ENCODE data around the gene PNP. TPM values are rescaled to one million over a fixed set of nuclear protein-coding genes. Genes with fewer than 3 reads are reported as not detected.
"Not testable (repeated sequence)": the region's sequence is repeated elsewhere in the genome, so short reads cannot be mapped to it uniquely, and the experiment has no call there.

The PNP gene
- total RNA-seq, 1 donor from 2014 or later, result 149 TPM

DNA sequence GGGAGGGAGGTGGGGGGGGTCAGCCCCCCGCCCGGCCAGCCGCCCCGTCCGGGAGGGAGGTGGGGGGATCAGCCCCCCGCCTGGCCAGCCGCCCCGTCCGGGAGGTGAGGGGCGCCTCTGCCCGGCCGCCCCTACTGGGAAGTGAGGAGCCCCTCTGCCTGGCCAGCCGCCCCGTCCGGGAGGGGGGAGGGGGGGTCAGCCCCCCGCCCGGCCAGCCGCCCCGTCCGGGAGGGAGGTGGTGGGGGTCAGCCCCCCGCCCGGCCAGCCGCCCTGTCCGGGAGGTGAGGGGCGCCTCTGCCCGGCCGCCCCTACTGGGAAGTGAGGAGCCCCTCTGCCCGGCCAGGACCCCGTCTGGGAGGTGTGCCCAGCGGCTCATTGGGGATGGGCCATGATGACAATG, 37.5 kb downstream of the PNP start:
- intact Hi-C loops (cut with micrococcal nuclease); H3K27me3 Mint-ChIP-seq (ENCODE audit: insufficient read depth); H3K4me3 Mint-ChIP-seq; H3K4me1 Mint-ChIP-seq (ENCODE audit: low read depth); DNase-seq (ENCODE audit: low spot score); H3K9me3 Mint-ChIP-seq; H3K36me3 Mint-ChIP-seq (ENCODE audit: low read depth); H3K27ac Mint-ChIP-seq: not testable (repeated sequence)

DNA sequence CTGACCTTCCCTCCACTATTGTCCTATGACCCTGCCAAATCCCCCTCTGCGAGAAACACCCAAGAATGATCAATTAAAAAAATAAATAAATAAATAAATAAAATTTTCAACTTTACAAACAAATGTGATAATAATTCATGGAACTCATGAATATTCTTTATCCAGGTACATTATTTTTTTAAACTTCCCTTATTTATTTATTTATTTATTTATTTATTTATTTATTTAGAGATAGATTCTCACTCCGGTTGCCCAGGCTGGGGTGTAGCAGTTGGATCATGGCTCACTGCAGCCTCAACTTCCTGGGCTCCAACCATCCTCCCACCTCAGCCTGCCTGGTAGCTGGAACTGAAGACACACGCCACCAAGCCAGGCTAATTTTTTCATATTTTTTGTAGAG, 38.3 kb downstream of the PNP start:
- DNase-seq (ENCODE audit: low spot score); H3K27ac Mint-ChIP-seq; H3K4me1 Mint-ChIP-seq (ENCODE audit: low read depth); H3K27me3 Mint-ChIP-seq (ENCODE audit: insufficient read depth); H3K4me3 Mint-ChIP-seq; H3K9me3 Mint-ChIP-seq; intact Hi-C loops (cut with micrococcal nuclease); H3K36me3 Mint-ChIP-seq (ENCODE audit: low read depth): not testable (repeated sequence)

DNA sequence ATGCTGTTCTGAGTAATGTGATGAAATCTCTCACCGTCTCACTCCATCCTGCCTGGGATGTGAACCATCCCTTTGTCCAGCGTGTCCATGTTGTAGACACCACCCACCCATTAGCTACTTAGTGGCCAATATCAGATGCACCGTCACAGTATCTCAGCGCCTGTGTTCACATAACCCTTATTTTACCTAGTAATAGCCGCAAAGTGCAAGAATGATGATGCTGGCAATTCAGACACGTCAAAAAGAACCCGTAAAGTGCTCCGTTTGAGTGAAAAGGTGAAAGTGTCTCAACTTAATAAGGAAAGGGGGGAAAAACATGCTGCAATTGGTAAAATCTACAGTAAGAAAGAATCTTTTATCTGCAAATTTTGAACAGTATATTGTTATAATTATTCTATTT, 39.2 kb downstream of the PNP start:
- no peak for DNase-seq (ENCODE audit: low spot score)
- intact Hi-C loops (cut with micrococcal nuclease), result no loop called here
- no peaks in the 10 kb centered on the region for H3K36me3 Mint-ChIP-seq (ENCODE audit: low read depth)
- peaks cover 11% of the 10 kb centered on the region for H3K27me3 Mint-ChIP-seq (ENCODE audit: insufficient read depth)
- no peak overlapping the region for H3K4me3 Mint-ChIP-seq
- no peak overlapping the region for H3K27ac Mint-ChIP-seq
- H3K9me3 Mint-ChIP-seq, result no peaks in the 10 kb centered on the region
- H3K4me1 Mint-ChIP-seq (ENCODE audit: low read depth), result no peaks in the 10 kb centered on the region

DNA sequence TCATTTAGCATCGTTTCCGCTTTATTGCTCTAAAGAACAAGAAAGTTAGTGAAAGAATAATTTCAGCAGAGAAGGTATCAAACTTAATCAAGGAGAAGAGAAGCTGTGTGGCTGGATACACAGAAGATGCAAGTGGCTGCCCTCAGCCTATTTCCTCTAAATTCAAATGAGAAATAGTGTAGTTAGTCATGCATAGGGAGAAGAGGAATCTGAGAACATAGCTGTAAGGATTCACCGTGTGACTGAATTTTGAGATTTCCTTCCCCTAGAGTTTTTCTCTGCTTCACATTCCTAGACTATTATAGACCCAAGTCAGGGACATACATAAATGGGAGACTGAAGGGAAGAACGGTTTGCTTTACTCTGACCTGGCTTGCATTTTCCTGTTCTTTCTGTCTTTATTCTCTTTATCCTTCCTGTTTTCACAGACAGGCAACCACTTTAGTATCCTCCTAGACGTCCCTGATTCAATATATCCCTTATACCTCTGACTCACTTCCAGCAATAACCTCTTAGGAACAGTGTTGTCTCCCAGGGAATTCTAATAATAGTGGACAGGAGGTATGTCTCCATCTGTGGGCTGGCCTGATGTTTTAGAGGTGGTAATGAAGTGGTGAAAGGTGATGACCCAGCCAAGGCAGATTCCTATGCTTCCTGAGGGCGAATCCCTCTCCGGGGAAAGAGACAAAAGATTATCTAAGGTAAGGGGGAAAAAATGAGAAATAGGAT, 43.1 kb downstream of the PNP start:
- Mint-ChIP-seq H3K9me3 (no peaks in the 10 kb centered on the region), H3K27ac (no peak overlapping the region), H3K4me3 (no peak overlapping the region), H3K36me3 (ENCODE audit: low read depth) (no peaks in the 10 kb centered on the region), H3K27me3 (ENCODE audit: insufficient read depth) (peaks cover 8% of the 10 kb centered on the region), H3K4me1 (ENCODE audit: low read depth) (no peaks in the 10 kb centered on the region)
- DNase-seq (ENCODE audit: low spot score), result no peak
- intact Hi-C loops (cut with micrococcal nuclease), result no loop called here

DNA sequence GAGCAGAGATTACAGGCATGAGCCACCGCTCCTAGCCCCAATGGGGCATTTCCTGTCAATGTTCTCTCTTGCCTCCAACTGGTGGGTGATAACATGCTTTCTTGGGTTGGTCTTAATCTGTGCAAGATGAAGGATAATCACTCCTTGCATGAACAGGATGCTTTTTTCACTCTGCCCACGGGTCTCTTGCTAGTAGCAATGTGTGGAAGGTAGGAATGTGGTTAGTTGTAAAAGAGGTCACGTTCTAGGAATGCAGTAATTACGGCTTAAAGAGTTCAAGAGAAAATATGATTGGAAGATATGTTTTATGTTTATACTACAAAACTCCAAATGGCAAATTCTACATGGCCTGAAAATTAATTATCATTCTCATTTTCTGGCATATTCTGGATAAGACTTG, 46.6 kb downstream of the PNP start:
- Mint-ChIP-seq H3K27me3 (ENCODE audit: insufficient read depth) (peaks cover 8% of the 10 kb centered on the region), H3K36me3 (ENCODE audit: low read depth) (no peaks in the 10 kb centered on the region), H3K27ac (no peak overlapping the region), H3K4me3 (no peak overlapping the region), H3K4me1 (ENCODE audit: low read depth) (no peaks in the 10 kb centered on the region), H3K9me3 (peaks cover 10% of the 10 kb centered on the region)
- no peak for DNase-seq (ENCODE audit: low spot score)
- intact Hi-C loops (cut with micrococcal nuclease), result no loop called here

DNA sequence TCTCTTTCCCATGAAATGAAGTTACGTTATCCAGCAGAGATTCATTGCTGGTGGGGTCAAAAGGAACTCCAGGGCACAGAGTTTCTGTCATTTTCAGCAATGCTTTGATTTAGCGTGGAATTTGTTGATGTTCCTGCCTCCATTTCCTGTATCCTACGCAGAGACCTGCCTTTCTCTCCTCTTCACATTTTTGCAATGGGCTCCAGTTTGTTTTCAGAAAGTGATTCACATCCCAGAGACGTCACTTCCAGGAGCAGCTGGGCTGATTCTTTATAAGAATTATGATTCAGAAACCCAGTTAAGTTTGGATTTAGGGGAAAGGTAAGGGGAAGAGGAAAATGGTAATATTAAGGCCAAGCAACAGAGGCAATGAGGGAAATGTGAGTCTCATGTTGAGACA, 47.7 kb downstream of the PNP start:
- Mint-ChIP-seq H3K36me3 (ENCODE audit: low read depth) (no peaks in the 10 kb centered on the region), H3K4me1 (ENCODE audit: low read depth) (no peaks in the 10 kb centered on the region), H3K27ac (no peak overlapping the region), H3K4me3 (no peak overlapping the region), H3K9me3 (peaks cover 10% of the 10 kb centered on the region), H3K27me3 (ENCODE audit: insufficient read depth) (peaks cover 7% of the 10 kb centered on the region)
- DNase-seq (ENCODE audit: low spot score), result no peak
- intact Hi-C loops (cut with micrococcal nuclease), result no loop called here

DNA sequence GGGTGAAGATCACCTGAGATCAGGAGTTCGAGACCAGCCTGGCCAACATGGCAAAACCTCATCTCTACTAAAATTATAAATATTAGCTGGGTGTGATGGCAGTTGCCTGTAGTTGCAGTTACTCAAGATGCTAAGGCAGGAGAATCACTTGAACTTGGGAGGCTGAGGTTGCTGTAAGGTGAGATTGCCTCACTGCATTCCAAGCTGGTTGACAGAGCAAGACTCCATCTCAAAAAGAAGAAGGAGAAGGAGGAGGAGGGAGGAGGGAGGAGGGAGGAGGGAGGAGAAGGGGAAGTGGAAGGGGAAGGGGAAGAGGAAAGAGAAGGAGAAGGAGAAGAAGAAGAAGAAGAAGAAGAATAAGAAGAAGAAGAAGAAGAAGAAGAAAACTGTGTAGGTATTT, 53.1 kb downstream of the PNP start:
- Mint-ChIP-seq H3K27ac (no peak overlapping the region), H3K9me3 (peaks cover 10% of the 10 kb centered on the region), H3K27me3 (ENCODE audit: insufficient read depth) (peaks cover 19% of the 10 kb centered on the region), H3K36me3 (ENCODE audit: low read depth) (no peaks in the 10 kb centered on the region), H3K4me1 (ENCODE audit: low read depth) (no peaks in the 10 kb centered on the region), H3K4me3 (no peak overlapping the region)
- DNase-seq (ENCODE audit: low spot score), result no peak
- intact Hi-C loops (cut with micrococcal nuclease), result no loop called here

DNA sequence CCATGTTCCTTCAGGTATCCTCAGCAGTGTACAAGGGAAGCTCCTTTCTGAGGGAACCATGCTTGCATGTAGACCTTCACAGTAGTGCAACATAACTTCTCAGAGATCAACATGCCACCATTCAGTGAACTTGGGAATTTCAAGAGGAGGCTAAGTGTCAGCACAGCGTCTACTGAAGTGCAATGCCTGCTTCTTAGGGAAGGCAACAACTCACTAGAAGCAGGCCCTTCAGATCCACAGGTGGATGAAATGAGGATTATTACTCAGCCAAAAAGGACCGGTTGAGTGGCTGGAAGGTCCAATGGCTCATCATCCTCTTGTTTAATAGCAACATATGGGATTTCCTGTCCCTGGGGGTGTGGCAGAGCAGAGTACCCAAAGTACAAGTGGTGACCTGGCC, 54.8 kb downstream of the PNP start:
- Mint-ChIP-seq H3K4me1 (ENCODE audit: low read depth) (no peaks in the 10 kb centered on the region), H3K4me3 (no peak overlapping the region), H3K9me3 (peaks cover 10% of the 10 kb centered on the region), H3K27me3 (ENCODE audit: insufficient read depth) (peaks cover 30% of the 10 kb centered on the region), H3K27ac (no peak overlapping the region), H3K36me3 (ENCODE audit: low read depth) (no peaks in the 10 kb centered on the region)
- intact Hi-C loops (cut with micrococcal nuclease), result no loop called here
- DNase-seq (ENCODE audit: low spot score), result no peak

Other genes starting within 250 kb of the PNP start
- not detected in 2 replicates for gene OR11H6, start 245.7 kb upstream of the PNP start, total RNA-seq
- gene OR11H7, start 240.4 kb upstream of the PNP start, total RNA-seq, result not detected in 2 replicates
- not detected in 2 replicates for gene OR11H4, start 230.1 kb upstream of the PNP start, total RNA-seq
- 33.0 and 33.7 TPM in 2 replicates for gene TTC5, start 163.5 kb upstream of the PNP start, total RNA-seq
- 61.2 and 72.5 TPM in 2 replicates for gene CCNB1IP1, start 136.1 kb upstream of the PNP start, total RNA-seq
- 32.5 and 36.6 TPM in 2 replicates for gene PARP2, start 125.8 kb upstream of the PNP start, total RNA-seq
- 39.3 and 41.9 TPM in 2 replicates for gene TEP1, start 55.9 kb upstream of the PNP start, total RNA-seq
- 0.05 TPM in 2 replicates for gene KLHL33, start 33.2 kb upstream of the PNP start, total RNA-seq
- 69.6 and 77.4 TPM in 2 replicates for gene OSGEP, start 14.6 kb upstream of the PNP start, total RNA-seq
- 236 and 242 TPM in 2 replicates for gene APEX1, start 14.2 kb upstream of the PNP start, total RNA-seq
- gene PIP4P1, start 8.0 kb upstream of the PNP start, total RNA-seq, result 36.6 and 37.0 TPM in 2 replicates
- 0.26 and 0.29 TPM in 2 replicates for gene RNASE10, start 36.1 kb downstream of the PNP start, total RNA-seq
- gene RNASE9, start 91.6 kb downstream of the PNP start, total RNA-seq, result not detected in 2 replicates
- not detected in 2 replicates for gene RNASE11, start 118.6 kb downstream of the PNP start, total RNA-seq
- gene RNASE12, start 122.0 kb downstream of the PNP start, total RNA-seq, result not detected in 2 replicates
- gene OR6S1, start 172.3 kb downstream of the PNP start, total RNA-seq, result not detected in 2 replicates
- gene RNASE4, start 215.2 kb downstream of the PNP start, total RNA-seq, result 0.34 and 0.39 TPM in 2 replicates
- gene ANG, start 219.4 kb downstream of the PNP start, total RNA-seq, result 0.57 and 0.59 TPM in 2 replicates